OCI-LY3 (cell line): ENCODE measurements around the gene CDH5.

Source experiments
- CTCF ChIP-seq: fragments of 200-600, 300-600 bp; sonication (generic); IDR thresholded peaks from 2 replicates; pipeline ENCODE4 v1.5.1; 2014; ENCODE audit warnings: antibody characterized with exemption, low read length, low read depth
- EZH2phosphoT487 ChIP-seq: fragments of 200-600 bp; shearing (Covaris generic); IDR thresholded peaks from 2 replicates; pipeline ENCODE4 v1.6.1; 2018; ENCODE audit warnings: antibody characterized with exemption, mixed run types, low read depth

DNA sequence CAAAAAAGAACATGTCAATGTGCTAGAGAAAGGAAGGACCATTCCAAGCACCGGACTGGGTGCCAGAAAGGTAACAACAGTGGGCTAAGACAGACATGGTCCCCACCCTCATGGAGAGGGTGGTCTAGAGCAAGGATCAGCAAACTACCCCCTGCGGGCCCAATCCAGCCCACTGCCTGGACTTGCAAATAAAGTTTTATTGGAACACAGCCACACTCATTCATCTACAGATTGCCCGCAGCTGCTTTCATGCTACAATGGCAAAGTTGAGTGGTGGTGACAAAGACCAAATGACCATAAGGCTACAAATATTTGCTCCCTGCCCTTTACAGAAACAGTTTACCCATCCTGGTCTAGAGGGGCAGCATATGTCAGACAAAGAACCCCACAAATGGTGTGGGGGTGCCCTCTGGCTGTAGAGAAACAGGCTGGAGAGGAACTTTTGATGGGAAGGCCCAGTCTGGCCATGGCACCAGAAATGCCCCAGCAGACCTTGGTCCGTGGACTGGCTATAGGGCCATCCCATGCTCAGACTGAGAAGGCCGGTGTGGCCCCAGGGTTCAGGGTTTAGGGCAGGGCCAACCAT, 15.2 kb downstream of the CDH5 start:
- no peak for TF ChIP-seq CTCF
- no peak for TF ChIP-seq EZH2phosphoT487
